Breast epithelium (tissue), 4 donors: ENCODE results near the gene TBL1XR1. TPM values are rescaled to one million over a fixed set of nuclear protein-coding genes. Genes with fewer than 3 reads are reported as not detected.

Experiments used
- DNase-seq, 2 donors: peaks; one replicate each; pipeline ENCODE4 v3.0.0-alpha.2; 2019; ENCODE audit warnings: low spot score in 2 of 2
- H3K27ac ChIP-seq, 2 donors: fragments of 200-600 bp; sonication (generic) in 1 of 2; one replicate each; pipeline ENCODE4 v1.5.1; 2016 to 2019; ENCODE audit warnings: mild to moderate bottlenecking in 1 of 2
- H3K27me3 ChIP-seq, 2 donors: fragments of 200-600 bp; sonication (generic) in 1 of 2; one replicate each; pipeline versions ENCODE4 v1.5.1 to v1.6.0; 2017 to 2019; ENCODE audit warnings: control low read depth in 1 of 2, mild to moderate bottlenecking in 1 of 2
- H3K36me3 ChIP-seq: fragments of 200-600 bp; one replicate; pipeline ENCODE4 v1.5.1; 2019
- H3K4me1 ChIP-seq, 2 donors: fragments of 200-600 bp; sonication (generic); one replicate each; pipeline ENCODE4 v1.5.1; 2016 to 2019; ENCODE audit warnings: control low read depth in 1 of 2
- H3K4me3 ChIP-seq, 3 donors: fragments of 200-600 bp; sonication (generic); 1 replicate in 2 of 3; 2 replicates in 1 of 3; pipeline ENCODE4 v1.5.1; 2016 to 2019; ENCODE audit warnings: mild to moderate bottlenecking in 3 of 3, moderate library complexity in 2 of 3
- H3K9me3 ChIP-seq, 2 donors: fragments of 200-600 bp; sonication (generic) in 1 of 2; one replicate each; pipeline ENCODE4 v1.5.1; 2016 to 2019; ENCODE audit warnings: control low read depth in 1 of 2
- POLR2A ChIP-seq: fragments of 450-650 bp; IDR thresholded peaks from one replicate; pipeline ENCODE4 v1.6.1; 2016; ENCODE audit warnings: antibody characterized with exemption, mild to moderate bottlenecking, moderate library complexity
- POLR2AphosphoS5 ChIP-seq, 3 donors: sonication (generic); formaldehyde crosslinking; IDR thresholded peaks; one replicate each; pipeline ENCODE4 v1.6.1; 2017; ENCODE audit warnings: antibody characterized with exemption in 3 of 3
- intact Hi-C: fragments of 100-400 bp; cut with DNase I; formaldehyde crosslinking; loops from one replicate; pipeline ENCODE4 v1.15.1; 2023; ENCODE audit warnings: low total_unique reads
- total RNA-seq, 3 donors: library from RNA; depleted of rRNA; stranded (reverse); fragments of >200 nt; gene quantifications; one replicate each; pipeline ENCODE4 v1.1.0, GENCODE V29; 2016
- TF ChIP-seq, protein P1 (sequence below), 3 donors: fragments of 450-650 bp; IDR thresholded peaks; one replicate each; pipeline ENCODE4 v1.5.1; 2016 to 2017; ENCODE audit warnings: antibody characterized with exemption in 3 of 3, mild to moderate bottlenecking in 3 of 3, moderate library complexity in 3 of 3

TBL1XR1 gene
- total RNA-seq, 3 donors from 2014 or later = 92.8 to 147 (median 111) TPM

DNA sequence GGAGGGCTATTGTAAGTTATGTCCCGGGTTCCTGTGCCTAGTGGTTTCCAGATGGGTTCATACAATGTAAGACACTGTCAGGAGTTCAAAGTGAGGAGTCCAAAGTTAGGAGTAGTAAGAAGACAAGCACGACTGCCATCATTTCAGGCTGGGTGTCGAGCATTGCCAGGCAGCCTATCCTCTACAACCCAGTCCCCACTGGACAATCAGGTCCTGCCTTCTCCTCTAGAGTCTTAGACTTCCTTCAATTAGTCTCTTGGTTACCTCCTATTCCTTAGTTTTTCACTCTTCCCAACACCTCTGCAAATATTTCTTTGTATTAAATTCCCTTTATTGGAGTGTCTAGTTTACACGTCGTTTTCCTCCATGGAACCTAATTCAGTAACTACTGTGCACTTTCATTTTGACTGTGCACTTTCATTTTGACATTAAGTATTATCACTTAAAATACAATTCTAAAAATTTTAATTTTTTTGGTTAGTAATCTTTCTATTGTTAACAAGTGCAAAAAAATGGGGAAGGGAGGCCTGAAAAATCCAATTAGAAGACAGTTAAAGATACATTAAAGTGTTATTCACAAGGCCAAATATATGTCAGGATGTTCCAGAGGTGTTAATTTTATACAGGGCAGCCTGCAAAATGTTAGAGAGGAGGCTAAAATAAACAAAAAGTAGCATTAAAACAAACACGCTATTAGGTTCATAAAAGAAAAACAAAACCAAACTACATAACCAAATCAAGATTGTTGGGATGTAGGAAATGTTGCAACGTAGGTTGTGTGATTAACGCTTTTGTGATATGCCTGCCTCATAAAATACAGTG is 155.3 kb downstream of the TBL1XR1 start:
- TF ChIP-seq POLR2AphosphoS5 (IDR thresholded peaks at IDR 0.05) = no peak
- no peak for TF ChIP-seq POLR2A
- TF ChIP-seq, protein P1, sequence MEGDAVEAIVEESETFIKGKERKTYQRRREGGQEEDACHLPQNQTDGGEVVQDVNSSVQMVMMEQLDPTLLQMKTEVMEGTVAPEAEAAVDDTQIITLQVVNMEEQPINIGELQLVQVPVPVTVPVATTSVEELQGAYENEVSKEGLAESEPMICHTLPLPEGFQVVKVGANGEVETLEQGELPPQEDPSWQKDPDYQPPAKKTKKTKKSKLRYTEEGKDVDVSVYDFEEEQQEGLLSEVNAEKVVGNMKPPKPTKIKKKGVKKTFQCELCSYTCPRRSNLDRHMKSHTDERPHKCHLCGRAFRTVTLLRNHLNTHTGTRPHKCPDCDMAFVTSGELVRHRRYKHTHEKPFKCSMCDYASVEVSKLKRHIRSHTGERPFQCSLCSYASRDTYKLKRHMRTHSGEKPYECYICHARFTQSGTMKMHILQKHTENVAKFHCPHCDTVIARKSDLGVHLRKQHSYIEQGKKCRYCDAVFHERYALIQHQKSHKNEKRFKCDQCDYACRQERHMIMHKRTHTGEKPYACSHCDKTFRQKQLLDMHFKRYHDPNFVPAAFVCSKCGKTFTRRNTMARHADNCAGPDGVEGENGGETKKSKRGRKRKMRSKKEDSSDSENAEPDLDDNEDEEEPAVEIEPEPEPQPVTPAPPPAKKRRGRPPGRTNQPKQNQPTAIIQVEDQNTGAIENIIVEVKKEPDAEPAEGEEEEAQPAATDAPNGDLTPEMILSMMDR (IDR thresholded peaks at IDR 0.05) = no peak
- no peaks in the 10 kb centered on the region for H3K27me3 ChIP-seq
- intact Hi-C loops = no loop called here
- H3K4me3 ChIP-seq = no peak overlapping the region
- peaks cover 0 to 4% of the 10 kb centered on the region in 2 donors for H3K4me1 ChIP-seq
- DNase-seq = no peak
- H3K27ac ChIP-seq = peak overlapping the region in 1 of 2 donors; percentile 50
- no peaks in the 10 kb centered on the region for H3K9me3 ChIP-seq
- no peaks in the 10 kb centered on the region for H3K36me3 ChIP-seq

DNA sequence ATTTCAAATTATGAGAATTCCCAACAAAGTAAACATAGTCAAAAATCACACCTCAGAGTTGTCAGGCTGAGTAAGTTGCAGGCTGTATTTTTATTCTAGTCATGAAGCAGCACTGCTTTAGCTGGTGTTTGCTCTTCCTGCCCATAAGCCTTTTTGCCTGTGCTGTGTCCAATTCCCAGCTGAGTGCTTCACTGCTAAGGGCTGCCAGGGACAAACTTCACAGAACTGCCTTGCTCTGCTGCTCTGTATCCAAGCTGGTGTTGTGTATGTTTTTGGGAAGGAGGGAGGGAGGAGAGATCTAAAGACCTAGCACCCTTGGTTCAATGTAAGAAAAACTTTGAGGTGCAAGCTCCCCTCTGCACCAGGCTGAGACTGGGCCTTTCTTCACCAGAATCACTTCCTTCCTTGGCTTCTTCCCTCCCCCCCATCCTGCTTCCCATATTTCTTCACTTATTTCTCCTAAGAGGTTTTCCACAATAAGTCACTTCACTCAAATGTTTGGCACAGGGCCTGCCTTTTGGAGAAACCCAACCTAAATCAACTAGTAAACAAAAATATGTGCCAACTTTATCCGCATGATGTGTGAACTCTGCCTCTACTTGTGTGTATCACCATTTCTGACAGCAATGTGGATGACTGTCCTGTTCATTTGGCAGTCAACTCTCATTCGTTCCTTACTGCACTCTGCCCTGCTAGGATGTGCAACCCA is 156.1 kb downstream of the TBL1XR1 start:
- TF ChIP-seq POLR2AphosphoS5 (IDR thresholded peaks at IDR 0.05) = no peak
- TF ChIP-seq, protein P1 (IDR thresholded peaks at IDR 0.05) = no peak
- TF ChIP-seq POLR2A = no peak

DNA sequence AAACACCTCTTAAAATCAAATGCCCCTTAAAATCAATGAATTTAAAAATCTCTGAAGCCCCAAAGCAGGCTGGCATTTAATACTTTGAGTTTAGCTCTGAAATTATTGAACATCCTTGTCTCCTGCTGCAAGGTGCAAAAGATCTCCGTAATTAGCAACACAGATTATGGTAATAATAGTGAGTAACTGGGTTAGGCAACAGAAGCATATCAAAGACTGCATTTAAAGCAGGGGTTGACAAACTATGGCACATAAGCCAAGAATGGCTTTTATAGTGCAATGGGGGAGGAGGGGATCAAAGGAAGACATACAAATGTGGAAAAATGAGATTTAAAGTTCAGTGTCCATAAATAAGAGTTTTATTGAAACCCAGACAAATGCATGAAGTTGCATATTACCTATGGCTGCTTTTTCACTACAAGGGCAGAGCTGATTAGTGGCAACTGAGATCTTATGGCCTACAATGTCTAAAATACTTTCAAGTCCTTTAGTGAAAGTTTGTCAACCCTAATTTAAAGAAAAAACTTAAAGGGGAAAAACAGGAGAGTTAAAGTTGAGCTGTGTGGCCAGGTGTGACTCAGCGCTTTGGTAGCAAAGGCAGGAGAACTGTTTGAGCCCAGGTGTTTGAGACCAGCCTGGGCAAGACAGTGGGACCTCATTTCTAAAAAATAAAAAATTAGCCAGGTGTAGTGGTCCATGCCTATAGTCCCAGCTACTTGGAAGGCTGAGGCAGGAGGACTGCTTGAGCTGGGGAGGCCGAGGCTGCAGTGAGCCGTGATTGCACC is 157.6 kb downstream of the TBL1XR1 start:
- Histone ChIP-seq H3K4me3 (no peak overlapping the region), H3K36me3 (no peaks in the 10 kb centered on the region), H3K27me3 (no peaks in the 10 kb centered on the region), H3K4me1 (peaks cover 0 to 4% of the 10 kb centered on the region in 2 donors), H3K27ac (no peak overlapping the region), H3K9me3 (no peaks in the 10 kb centered on the region)
- TF ChIP-seq POLR2A (no peak), POLR2AphosphoS5 (IDR thresholded peaks at IDR 0.05) (no peak)
- TF ChIP-seq, protein P1 (IDR thresholded peaks at IDR 0.05) = no peak
- intact Hi-C loops = no loop called here
- DNase-seq = no peak

More for the DNA sequence above, 156.1 kb downstream of the TBL1XR1 start:
- Histone ChIP-seq H3K4me3 (no peak overlapping the region), H3K9me3 (no peaks in the 10 kb centered on the region), H3K27me3 (no peaks in the 10 kb centered on the region), H3K36me3 (no peaks in the 10 kb centered on the region), H3K4me1 (peaks cover 0 to 4% of the 10 kb centered on the region in 2 donors), H3K27ac (peak overlapping the region in 1 of 2 donors; percentile 50)
- no peak for DNase-seq
- intact Hi-C loops = no loop called here

DNA sequence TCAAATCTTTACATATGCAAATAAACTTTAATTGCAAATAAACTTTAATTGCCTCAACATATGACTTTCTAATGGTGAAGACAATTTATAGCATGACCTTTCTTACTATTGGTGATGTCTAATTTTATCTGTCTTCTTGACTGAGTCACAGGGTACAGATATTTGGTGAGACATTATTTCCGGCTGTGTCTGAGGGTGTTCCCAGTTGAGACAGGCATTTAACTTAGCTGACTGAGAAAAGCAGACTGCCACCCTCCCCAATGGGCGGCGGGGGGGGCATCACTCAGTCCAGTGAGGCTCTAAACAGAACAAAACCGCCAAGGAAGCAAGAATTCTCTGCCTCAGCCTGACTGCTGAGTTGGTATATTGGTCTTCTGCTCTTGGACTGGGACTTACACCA is 160.0 kb downstream of the TBL1XR1 start:
- no peak for DNase-seq
- no peaks in the 10 kb centered on the region for H3K36me3 ChIP-seq

More for the DNA sequence above, 160.0 kb downstream of the TBL1XR1 start:
- Histone ChIP-seq H3K4me3 (no peak overlapping the region), H3K27me3 (no peaks in the 10 kb centered on the region), H3K27ac (no peak overlapping the region), H3K4me1 (peaks cover 0 to 4% of the 10 kb centered on the region in 2 donors), H3K9me3 (no peaks in the 10 kb centered on the region)
- intact Hi-C loops = no loop called here
- TF ChIP-seq, protein P1 (IDR thresholded peaks at IDR 0.05) = no peak
- TF ChIP-seq POLR2A = no peak
- TF ChIP-seq POLR2AphosphoS5 (IDR thresholded peaks at IDR 0.05) = no peak
